Stimulated activated CD4-positive, alpha-beta T cell treated with anti-CD3 and anti-CD28 coated beads, Interleukin-2, amount 100 ng/mL, for 48 hours (primary cell): ENCODE measurements around the gene C17orf107.

ENCODE experiments used
- DNase-seq, 2 donors: peaks; one replicate each; pipeline ENCODE4 v3.0.0-alpha.2; 2020

Gene C17orf107

DNA sequence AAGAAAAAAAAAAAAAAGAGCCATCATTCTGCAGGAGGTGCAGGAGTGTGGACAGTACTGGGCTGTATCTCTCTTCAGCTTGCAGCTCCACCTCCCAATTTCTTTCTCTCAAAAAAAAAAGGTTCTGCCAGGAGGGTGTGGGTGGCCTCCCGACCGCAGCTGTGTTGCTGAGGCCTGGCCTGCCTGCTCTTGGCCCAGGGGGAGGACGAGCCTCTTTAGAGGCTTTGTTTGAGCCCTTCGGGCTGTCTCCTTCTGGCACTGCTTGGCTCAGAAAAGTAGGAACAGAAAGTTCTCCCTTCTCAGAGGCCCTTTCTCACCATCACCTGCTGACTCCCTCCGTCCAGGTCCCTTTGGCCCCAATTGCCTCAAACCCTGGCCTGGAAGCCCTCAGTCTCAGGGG is 22.2 kb upstream of the C17orf107 start:
- no peak for DNase-seq

- no peak for DNase-seq
Measured at GRCh38 chr17:4879601-4880000, 19.7 kb upstream of the C17orf107 start.

DNA sequence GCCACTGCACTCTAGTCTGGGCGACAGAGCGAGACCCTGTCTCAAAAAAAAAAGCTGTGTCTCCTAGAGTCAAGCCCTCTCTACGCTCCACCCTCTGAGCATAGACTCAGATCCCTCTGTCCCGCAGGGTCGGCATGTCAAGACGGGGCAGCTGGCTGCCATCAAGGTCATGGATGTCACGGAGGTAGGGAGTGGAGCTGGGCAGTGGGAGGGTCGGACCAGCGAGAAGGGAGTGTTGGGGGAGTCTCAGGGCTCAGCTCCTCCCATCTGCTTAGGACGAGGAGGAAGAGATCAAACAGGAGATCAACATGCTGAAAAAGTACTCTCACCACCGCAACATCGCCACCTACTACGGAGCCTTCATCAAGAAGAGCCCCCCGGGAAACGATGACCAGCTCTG is 18.5 kb upstream of the C17orf107 start:
- no peak for DNase-seq

- peak; percentile 53 to 64 for DNase-seq
Measured at GRCh38 chr17:4881761-4882555, 17.4 kb upstream of the C17orf107 start.

DNA sequence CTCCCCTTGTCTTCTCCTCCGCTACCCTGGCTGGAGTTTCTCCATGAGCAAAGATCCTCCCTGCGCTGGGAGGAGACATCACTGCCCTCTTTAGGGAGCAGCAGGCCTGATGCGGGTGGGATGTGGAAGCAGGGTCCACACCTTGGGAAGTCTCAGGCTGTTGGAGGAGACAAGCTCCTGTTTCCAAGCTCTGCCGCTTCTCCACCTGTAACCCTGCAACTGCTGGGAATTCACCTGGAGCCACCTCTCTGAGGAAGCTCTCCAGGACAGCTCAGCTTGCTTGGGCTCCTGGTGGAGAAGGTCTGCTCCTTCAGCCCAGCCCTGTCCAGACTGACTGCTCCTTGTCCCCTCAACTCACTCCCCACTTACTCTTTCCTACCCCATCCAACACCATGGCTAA is 14.8 kb upstream of the C17orf107 start:
- no peak for DNase-seq

GRCh38 chr17:4886830-4887229 is 12.5 kb upstream of the C17orf107 start:
- no peak for DNase-seq

DNA sequence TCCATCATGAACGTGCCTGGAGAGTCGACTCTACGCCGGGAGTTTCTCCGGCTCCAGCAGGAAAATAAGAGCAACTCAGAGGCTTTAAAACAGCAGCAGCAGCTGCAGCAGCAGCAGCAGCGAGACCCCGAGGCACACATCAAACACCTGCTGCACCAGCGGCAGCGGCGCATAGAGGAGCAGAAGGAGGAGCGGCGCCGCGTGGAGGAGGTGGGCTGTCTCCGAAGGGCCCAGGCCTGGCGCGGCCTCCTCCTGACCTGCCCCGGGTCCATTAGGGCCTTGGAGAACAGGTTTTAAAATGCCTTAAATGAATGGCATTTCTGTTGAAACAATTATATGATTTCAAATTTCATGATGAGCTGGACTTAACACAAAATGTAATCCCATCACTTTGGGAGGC is 11.8 kb upstream of the C17orf107 start:
- DNase-seq: no peak

GRCh38 chr17:4891411-4892410 is 7.6 kb upstream of the C17orf107 start:
- DNase-seq: no peak

GRCh38 chr17:4892499-4893221 is 6.7 kb upstream of the C17orf107 start:
- no peak for DNase-seq

GRCh38 chr17:4893272-4893671 is 6.1 kb upstream of the C17orf107 start:
- no peak for DNase-seq

DNA sequence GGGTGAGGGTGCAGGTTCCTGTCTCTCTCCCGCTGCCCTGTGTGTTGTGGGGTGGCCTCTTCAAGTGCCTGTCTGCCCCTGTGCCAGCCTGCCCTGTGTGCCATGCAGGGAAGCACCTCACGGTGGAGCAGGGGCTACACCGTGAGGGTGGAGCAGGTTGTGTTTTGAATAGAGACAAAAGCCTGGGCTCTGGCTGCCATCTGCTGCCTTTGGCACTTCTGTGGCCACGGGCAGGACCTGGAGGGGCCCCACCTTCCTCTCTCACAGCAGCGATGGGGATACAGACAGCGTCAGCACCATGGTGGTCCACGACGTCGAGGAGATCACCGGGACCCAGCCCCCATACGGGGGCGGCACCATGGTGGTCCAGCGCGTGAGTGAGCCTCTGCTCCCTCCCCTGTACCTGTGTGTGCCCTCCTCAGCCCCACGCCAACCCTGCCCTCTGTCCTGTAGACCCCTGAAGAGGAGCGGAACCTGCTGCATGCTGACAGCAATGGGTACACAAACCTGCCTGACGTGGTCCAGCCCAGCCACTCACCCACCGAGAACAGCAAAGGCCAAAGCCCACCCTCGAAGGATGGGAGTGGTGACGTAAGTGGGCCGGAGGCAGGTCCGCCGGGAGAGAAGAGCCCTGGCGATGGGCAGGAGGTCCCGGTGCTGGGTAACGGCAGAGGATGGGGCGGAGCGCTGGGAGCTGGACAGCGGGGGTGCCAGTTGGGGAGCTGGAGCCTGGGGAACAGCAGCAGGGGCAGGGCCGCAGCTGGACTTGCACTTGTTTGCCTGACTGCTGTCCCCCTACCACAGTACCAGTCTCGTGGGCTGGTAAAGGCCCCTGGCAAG is 5.4 kb upstream of the C17orf107 start:
- no peak for DNase-seq

GRCh38 chr17:4895121-4895520 is 4.2 kb upstream of the C17orf107 start:
- no peak for DNase-seq

DNA sequence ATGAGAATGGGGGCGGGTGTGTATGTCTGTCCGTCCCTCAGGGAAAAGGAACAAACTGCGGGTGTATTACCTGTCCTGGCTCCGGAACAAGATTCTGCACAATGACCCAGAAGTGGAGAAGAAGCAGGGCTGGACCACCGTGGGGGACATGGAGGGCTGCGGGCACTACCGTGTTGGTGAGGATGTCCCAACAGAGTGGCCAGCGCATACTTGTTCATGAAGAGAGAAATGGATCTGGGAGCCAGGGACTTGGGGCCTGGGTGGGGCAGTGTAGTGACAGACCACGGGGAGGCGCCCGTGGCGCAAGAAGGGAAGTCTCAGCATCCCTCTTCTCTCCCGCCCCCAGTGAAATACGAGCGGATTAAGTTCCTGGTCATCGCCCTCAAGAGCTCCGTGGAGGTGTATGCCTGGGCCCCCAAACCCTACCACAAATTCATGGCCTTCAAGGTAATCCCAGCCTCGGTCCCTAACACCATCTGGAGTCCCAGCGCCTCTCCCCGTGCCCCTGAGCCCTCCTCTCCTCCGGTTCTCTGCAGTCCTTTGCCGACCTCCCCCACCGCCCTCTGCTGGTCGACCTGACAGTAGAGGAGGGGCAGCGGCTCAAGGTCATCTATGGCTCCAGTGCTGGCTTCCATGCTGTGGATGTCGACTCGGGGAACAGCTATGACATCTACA is 3.5 kb upstream of the C17orf107 start:
- DNase-seq: no peak

GRCh38 chr17:4896332-4897197 is 2.8 kb upstream of the C17orf107 start:
- no peak for DNase-seq

- no peak for DNase-seq
Measured at GRCh38 chr17:4897198-4897687, 2.1 kb upstream of the C17orf107 start.

- no peak for DNase-seq
Measured at GRCh38 chr17:4897785-4898184, 1.6 kb upstream of the C17orf107 start.

DNA sequence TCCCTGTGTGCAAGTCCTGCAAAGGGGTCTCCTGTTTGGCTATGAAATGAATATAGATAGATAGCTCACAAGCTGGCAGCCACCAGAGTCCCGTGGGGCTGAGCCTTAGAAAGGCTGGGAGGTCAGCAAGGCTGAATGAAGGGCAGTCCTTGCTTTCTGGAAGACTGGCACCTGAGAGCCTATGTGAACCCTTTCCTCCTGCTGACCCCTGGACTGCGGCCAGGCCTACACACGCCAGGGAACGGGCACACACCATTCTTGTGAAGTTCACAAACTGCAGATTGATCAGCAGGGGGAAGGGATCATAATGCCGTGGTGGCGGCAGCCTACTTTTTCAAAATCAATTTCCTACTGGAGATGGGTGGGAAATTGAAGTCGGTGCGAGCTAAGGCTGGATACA is 985 bp upstream of the C17orf107 start:
- DNase-seq: no peak

DNA sequence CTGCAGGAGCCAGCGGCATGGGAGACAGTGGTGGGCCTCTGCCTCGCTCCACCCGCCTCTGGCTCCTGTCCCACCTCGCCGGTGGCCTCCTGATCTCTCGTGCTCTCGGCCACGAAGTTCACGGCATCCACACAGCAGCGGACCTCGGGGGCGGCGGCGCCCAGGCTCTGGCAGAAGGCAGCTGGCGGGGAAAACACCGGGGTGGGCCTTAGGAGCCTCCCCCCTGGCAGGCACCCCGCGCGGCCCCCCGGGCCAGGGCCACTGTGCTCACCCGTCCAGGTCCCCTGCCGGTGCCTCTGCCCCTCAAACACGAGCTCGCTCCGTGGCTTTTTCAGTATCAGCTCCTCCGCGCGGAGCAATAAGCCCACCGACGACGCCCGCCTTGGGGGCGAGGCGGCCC is 409 bp upstream of the C17orf107 start:
- DNase-seq: no peak

DNA sequence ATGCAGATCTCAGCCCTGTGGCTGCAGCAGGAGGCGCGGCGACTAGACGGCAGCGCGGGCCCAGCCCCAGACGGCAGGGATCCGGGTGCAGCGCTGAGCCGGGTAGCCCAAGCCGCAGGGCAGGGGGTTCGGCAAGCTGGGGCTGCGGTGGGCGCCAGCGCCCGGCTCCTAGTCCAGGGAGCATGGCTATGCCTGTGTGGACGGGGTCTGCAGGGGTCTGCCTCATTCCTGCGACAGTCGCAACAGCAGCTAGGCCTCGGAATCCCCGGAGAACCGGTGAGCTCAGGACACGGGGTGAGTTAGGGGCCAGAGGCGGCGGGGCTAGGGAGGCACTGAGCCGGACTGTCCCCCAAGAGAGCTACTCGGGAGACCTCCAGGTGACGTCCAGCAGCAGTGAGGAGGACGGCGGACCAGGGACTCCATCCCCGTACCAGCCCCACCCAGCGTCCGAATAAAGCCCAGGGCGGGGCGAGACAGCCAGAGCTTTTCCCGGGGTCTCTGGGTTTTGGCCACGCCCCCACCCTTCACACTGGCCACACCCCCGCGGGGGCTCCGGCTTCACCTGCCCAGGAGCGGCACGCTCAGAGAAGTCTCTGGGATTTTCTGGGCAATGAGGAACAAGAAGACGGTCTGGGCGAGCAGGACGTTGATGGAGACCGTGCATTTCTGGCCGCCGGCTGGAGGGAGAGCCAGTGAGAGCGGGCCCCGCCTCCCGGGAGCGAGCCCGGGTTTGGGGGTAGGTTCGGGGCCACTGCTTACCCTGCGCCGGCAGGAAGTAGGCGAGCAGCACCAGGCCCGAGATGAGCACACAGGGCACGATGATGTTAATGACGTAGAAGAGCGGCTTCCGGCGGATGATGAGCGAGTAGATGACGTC is 1.1 kb downstream of the C17orf107 start:
- DNase-seq: peak in 1 of 2 donors; percentile 41
